Posterior vena cava (tissue), 2 donors: ENCODE data around the gene RBMY1E. TPM values are rescaled to one million over a fixed set of nuclear protein-coding genes. Genes with fewer than 3 reads are reported as not detected.
"Not testable (repeated sequence)": the region's sequence is repeated elsewhere in the genome, so short reads cannot be mapped to it uniquely, and the experiment has no call there.

Experiments used
- DNase-seq: peaks from one replicate; pipeline ENCODE4 v3.0.0-alpha.2; 2020; ENCODE audit warnings: low spot score
- intact Hi-C, 2 donors: fragments of 100-400 bp; cut with DNase I; formaldehyde crosslinking; loops; one replicate each; pipeline versions ENCODE4 v1.14.1 to v1.14.2; 2022 to 2023
- long read RNA-seq, 2 donors: library from polyadenylated mRNA; unstranded; transcript quantifications; one replicate each; pipeline ENCODE4 v2.0.0, GENCODE V29; 2020 to 2021
- total RNA-seq, 2 donors: library from RNA; stranded (reverse); fragmentation: NEBNext Ultra II Directional; extraction: Animal tissue kit (Norgen Biotek cat#: 25700); gene quantifications; one replicate each; pipeline ENCODE4 v1.2.1, GENCODE V29; 2021
- donor health status: DM: yes; HTN: yes; CAD: no.
- donor health status: DM: yes; HTN: yes; CAD: no.

Gene RBMY1E
- total RNA-seq = not detected
- long read RNA-seq, donor 1 = 0 reads
- long read RNA-seq, donor 2 = 0 reads

DNA sequence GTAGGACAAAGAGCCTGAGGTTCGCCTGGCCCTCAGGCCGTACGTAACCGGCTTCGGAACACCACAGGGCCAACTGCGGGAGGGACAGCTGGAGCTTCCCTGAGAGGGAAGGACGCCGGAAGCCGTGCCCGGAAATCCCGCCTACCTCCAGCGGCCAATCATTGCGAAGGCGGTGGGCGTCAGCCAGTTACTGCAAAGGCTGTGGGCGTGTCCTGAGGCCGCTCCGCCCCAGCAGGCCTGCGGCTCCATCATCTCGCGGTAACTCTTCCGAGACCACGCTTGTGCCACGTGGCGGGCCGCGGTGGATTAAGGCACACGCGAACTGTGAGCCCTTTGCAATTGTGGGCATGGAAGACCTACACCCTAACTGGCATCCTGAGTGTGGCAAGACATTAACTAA lies at the start of gene RBMY1E:
RBMY1E (minus strand) TSS at position 101 of the 400 bp plus-strand sequence. CDS start 1,978 bp downstream, outside the sequence.
- DNase-seq, intact Hi-C loops: not testable (repeated sequence)

GRCh38 chrY:21894426-21894825 lies 23.4 kb downstream of the RBMY1E start, which contains the start of gene RBMY1D:
Gene RBMY1D, minus strand, starts transcription at chrY:21894526. Its CDS starts 2,013 bp downstream, at chrY:21892513.
- DNase-seq, intact Hi-C loops: not testable (repeated sequence)

GRCh38 chrY:21869407-21870076 lies 48.3 kb downstream of the RBMY1E start:
- intact Hi-C loops, DNase-seq: not testable (repeated sequence)

Other genes starting within 250 kb of the RBMY1E start
- gene RBMY1D, start 23.5 kb downstream of the RBMY1E start, total RNA-seq = not detected